Neuronal stem cell (in vitro differentiated cells): ENCODE data around the gene NFIX.
A peak's percentile ranks its signal among the peaks of the same experiment; 100 is the strongest.

Experiments
- DNase-seq: peaks from one replicate; pipeline ENCODE4 v3.0.0-alpha.2; 2013; ENCODE audit warnings: low spot score
- H2AFZ ChIP-seq: one replicate; pipeline ENCODE4 v1.6.1; 2013; ENCODE audit warnings: mild to moderate bottlenecking, low read length, inconsistent platforms
- H2AK5ac ChIP-seq: 2 replicates; pipeline ENCODE4 v1.6.1; 2013; ENCODE audit warnings: low read depth, mild to moderate bottlenecking, inconsistent platforms, low read length, moderate library complexity, mixed read lengths
- H2BK120ac ChIP-seq: 2 replicates; pipeline ENCODE4 v1.6.1; 2013; ENCODE audit warnings: low read depth, mild to moderate bottlenecking, inconsistent platforms, low read length, moderate library complexity, mixed read lengths
- H2BK12ac ChIP-seq: one replicate; pipeline ENCODE4 v1.6.1; 2013; ENCODE audit warnings: low read length, inconsistent platforms
- H2BK15ac ChIP-seq: 2 replicates; pipeline ENCODE4 v1.6.1; 2013; ENCODE audit warnings: mild to moderate bottlenecking, low read length, inconsistent platforms, mixed read lengths
- H2BK5ac ChIP-seq: one replicate; pipeline ENCODE4 v1.6.1; 2013; ENCODE audit warnings: inconsistent platforms, mild to moderate bottlenecking, low read length, moderate library complexity
- H3K14ac ChIP-seq: one replicate; pipeline ENCODE4 v1.6.1; 2013; ENCODE audit warnings: low read length, inconsistent platforms
- H3K18ac ChIP-seq: 2 replicates; pipeline ENCODE4 v1.6.1; 2013; ENCODE audit warnings: low read length, inconsistent platforms
- H3K23ac ChIP-seq: 2 replicates; pipeline ENCODE4 v1.6.1; 2013; ENCODE audit warnings: low read depth, mild to moderate bottlenecking, mixed read lengths, low read length, inconsistent platforms; ENCODE audit not compliant: poor library complexity
- H3K27ac ChIP-seq: replicated peaks from 3 replicates; pipeline ENCODE4 v1.5.1; 2013; ENCODE audit warnings: low read length, inconsistent platforms
- H3K27me3 ChIP-seq, 3 experiments: 2 replicates each; pipeline ENCODE4 v1.6.1; 2013; ENCODE audit warnings: low read length in 3 of 3, mild to moderate bottlenecking in 2 of 3, inconsistent platforms in 1 of 3, low read depth in 1 of 3, mixed read lengths in 1 of 3, moderate library complexity in 1 of 3; ENCODE audit not compliant: control insufficient read depth in 3 of 3, insufficient read depth in 3 of 3
- H3K36me3 ChIP-seq, 2 donors: replicated peaks in 1 of 2; 2 replicates each; pipeline ENCODE4 v1.6.1; 2013; ENCODE audit warnings: low read length in 2 of 2; ENCODE audit not compliant: control insufficient read depth in 2 of 2, insufficient read depth in 2 of 2
- H3K4ac ChIP-seq: 2 replicates; pipeline ENCODE4 v1.6.1; 2013; ENCODE audit warnings: inconsistent platforms, mild to moderate bottlenecking, low read length, moderate library complexity
- H3K4me1 ChIP-seq, 2 donors: 1 replicate in 1 of 2; 2 replicates in 1 of 2; pipeline ENCODE4 v1.6.1; 2013; ENCODE audit warnings: low read length in 2 of 2, low read depth in 1 of 2; ENCODE audit not compliant: control insufficient read depth in 2 of 2, insufficient read depth in 1 of 2
- H3K4me2 ChIP-seq: one replicate; pipeline ENCODE4 v1.6.1; 2013; ENCODE audit warnings: mild to moderate bottlenecking, low read length, inconsistent platforms; ENCODE audit not compliant: insufficient read depth, poor library complexity, severe bottlenecking
- H3K4me3 ChIP-seq, 2 donors: 2 replicates each; pipeline ENCODE4 v1.5.1; 2013; ENCODE audit warnings: low read length in 2 of 2, mild to moderate bottlenecking in 2 of 2, inconsistent platforms in 1 of 2, moderate library complexity in 1 of 2
- H3K79me1 ChIP-seq: one replicate; pipeline ENCODE4 v1.6.1; 2013; ENCODE audit warnings: low read depth, mild to moderate bottlenecking, inconsistent platforms, low read length, moderate library complexity
- H3K9ac ChIP-seq: one replicate; pipeline ENCODE4 v1.6.1; 2013; ENCODE audit warnings: mild to moderate bottlenecking, low read depth, low read length, inconsistent platforms; ENCODE audit not compliant: poor library complexity
- H3K9me3 ChIP-seq, 2 donors: replicated peaks in 1 of 2; 2 replicates each; pipeline versions ENCODE3 to v1.6.1; 2013; ENCODE audit warnings: low read length in 2 of 2, mild to moderate bottlenecking in 2 of 2, inconsistent platforms in 1 of 2, low read depth in 1 of 2, mixed read lengths in 1 of 2, moderate library complexity in 1 of 2; ENCODE audit not compliant: control insufficient read depth in 2 of 2, insufficient read depth in 1 of 2
- H4K8ac ChIP-seq: one replicate; pipeline ENCODE4 v1.6.1; 2013; ENCODE audit warnings: low read depth, mild to moderate bottlenecking, inconsistent platforms, low read length, moderate library complexity
- H4K91ac ChIP-seq: one replicate; pipeline ENCODE4 v1.6.1; 2013; ENCODE audit warnings: low read length, low read depth, mild to moderate bottlenecking, inconsistent platforms; ENCODE audit not compliant: poor library complexity
- WGBS, 2 donors: extraction: QIAGEN DNeasy Blood & Tissue Kit; methylation state at CpG; one replicate each; pipeline ENCODE4 v1.1.7; 2013; ENCODE audit warnings: missing lambda C conversion rate in 2 of 2, mixed read lengths in 1 of 2; ENCODE audit not compliant: insufficient read length in 2 of 2, insufficient replicate concordance in 1 of 2; ENCODE audit errors: extremely low coverage in 2 of 2; 5-methylcytosine and 5-hydroxymethylcytosine counted together

Gene NFIX

GRCh38 chr19:13014101-13014920 lies 19.0 kb downstream of the NFIX start:
- Histone ChIP-seq H3K23ac (peak overlapping the region; percentile 59), H2BK12ac (peak overlapping the region; percentile 6), H3K36me3 (no peaks in the 10 kb centered on the region), H3K9me3 (peaks cover 7 to 14% of the 10 kb centered on the region in 2 donors), H4K91ac (no peak overlapping the region), H3K27ac (no peak overlapping the region), H3K14ac (peak overlapping the region; percentile 27), H3K27me3 (peaks cover 77 to 100% (median 99%) of the 10 kb centered on the region in 3 experiments), H3K4ac (no peak overlapping the region), H2BK5ac (no peak overlapping the region), H3K4me3 (no peak overlapping the region), H3K4me2 (no peak overlapping the region), H2AFZ (no peak overlapping the region), H3K4me1 (peaks cover 2 to 4% of the 10 kb centered on the region in 2 donors), H3K18ac (peak overlapping the region; percentile 22), H3K79me1 (peaks cover 6% of the 10 kb centered on the region), H2AK5ac (no peak overlapping the region), H3K9ac (no peak overlapping the region), H4K8ac (no peak overlapping the region), H2BK15ac (no peak overlapping the region), H2BK120ac (no peak overlapping the region)
- DNase-seq = no peak
- no CpG with 5 or more reads among the region's 35 CpGs for WGBS, 2 donors

- Histone ChIP-seq H3K79me1 (peaks cover 6% of the 10 kb centered on the region), H2BK12ac (peak overlapping the region; percentile 6), H3K27ac (no peak overlapping the region), H3K23ac (peak overlapping the region; percentile 59), H3K18ac (peak overlapping the region; percentile 22), H4K91ac (no peak overlapping the region), H3K27me3 (peaks cover 71 to 99% (median 99%) of the 10 kb centered on the region in 3 experiments), H3K9ac (no peak overlapping the region), H2BK120ac (no peak overlapping the region), H4K8ac (no peak overlapping the region), H3K4me3 (no peak overlapping the region), H2BK5ac (no peak overlapping the region), H2AFZ (no peak overlapping the region), H3K4me1 (peaks cover 3 to 4% of the 10 kb centered on the region in 2 donors), H3K9me3 (peaks cover 7 to 13% of the 10 kb centered on the region in 2 donors), H3K4ac (no peak overlapping the region), H3K14ac (peak overlapping the region; percentile 27), H2AK5ac (no peak overlapping the region), H3K4me2 (no peak overlapping the region), H3K36me3 (no peaks in the 10 kb centered on the region), H2BK15ac (no peak overlapping the region)
- no CpG with 5 or more reads among the region's 4 CpGs for WGBS, 2 donors
- DNase-seq = no peak
Measured at GRCh38 chr19:13014921-13015280, 19.6 kb downstream of the NFIX start.

GRCh38 chr19:13015361-13016223 lies 20.3 kb downstream of the NFIX start:
- no peak overlapping the region for H2AK5ac ChIP-seq
- H2BK15ac ChIP-seq = no peak overlapping the region
- no peak overlapping the region for H4K91ac ChIP-seq
- H3K27me3 ChIP-seq = peaks cover 64 to 99% (median 99%) of the 10 kb centered on the region in 3 experiments
- no peak overlapping the region for H3K4ac ChIP-seq
- WGBS, 2 donors = no CpG with 5 or more reads among the region's 12 CpGs
- no peak overlapping the region for H2BK120ac ChIP-seq
- no peak overlapping the region for H2BK12ac ChIP-seq
- no peak overlapping the region for H2AFZ ChIP-seq
- H3K4me3 ChIP-seq = no peak overlapping the region
- H3K79me1 ChIP-seq = peaks cover 6% of the 10 kb centered on the region
- peaks cover 4 to 8% of the 10 kb centered on the region in 2 donors for H3K4me1 ChIP-seq
- no peak overlapping the region for H3K18ac ChIP-seq
- no peak overlapping the region for H3K14ac ChIP-seq
- no peak for DNase-seq
- H4K8ac ChIP-seq = no peak overlapping the region
- no peaks in the 10 kb centered on the region for H3K36me3 ChIP-seq
- peaks cover 7 to 11% of the 10 kb centered on the region in 2 donors for H3K9me3 ChIP-seq
- H3K27ac ChIP-seq = no peak overlapping the region
- H3K23ac ChIP-seq = peak overlapping the region; percentile 37
- no peak overlapping the region for H3K9ac ChIP-seq
- no peak overlapping the region for H2BK5ac ChIP-seq
- H3K4me2 ChIP-seq = no peak overlapping the region

- Histone ChIP-seq H4K8ac (no peak overlapping the region), H3K79me1 (peaks cover 6% of the 10 kb centered on the region), H3K18ac (no peak overlapping the region), H3K14ac (no peak overlapping the region), H2BK5ac (no peak overlapping the region), H2BK12ac (no peak overlapping the region), H3K36me3 (no peaks in the 10 kb centered on the region), H3K23ac (no peak overlapping the region), H4K91ac (no peak overlapping the region), H3K4me1 (peaks cover 4 to 10% of the 10 kb centered on the region in 2 donors), H2BK15ac (no peak overlapping the region), H3K4ac (no peak overlapping the region), H3K27me3 (peaks cover 62 to 99% (median 99%) of the 10 kb centered on the region in 3 experiments), H2AFZ (no peak overlapping the region), H3K4me2 (no peak overlapping the region), H2AK5ac (no peak overlapping the region), H3K9me3 (peaks cover 7 to 11% of the 10 kb centered on the region in 2 donors), H2BK120ac (no peak overlapping the region), H3K9ac (no peak overlapping the region), H3K27ac (no peak overlapping the region), H3K4me3 (no peak overlapping the region)
- no peak for DNase-seq
- no CpG with 5 or more reads among the region's 7 CpGs for WGBS, 2 donors
Measured at GRCh38 chr19:13016245-13016627, 21.0 kb downstream of the NFIX start.
